ENCODE results near the gene CHST7. TPM values are rescaled to one million over a fixed set of nuclear protein-coding genes. Genes with fewer than 3 reads are reported as not detected.
A peak's percentile ranks its signal among the peaks of the same experiment; 100 is the strongest.
"Not testable (repeated sequence)": the region's sequence is repeated elsewhere in the genome, so short reads cannot be mapped to it uniquely, and the experiment has no call there.

Gene CHST7
- total RNA-seq, 2 experiments from 2014 or later = 4.0 to 4.6 TPM

- H3K36me3 ChIP-seq (ENCODE audit: insufficient read depth, low read length) = no peaks in the 10 kb centered on the region
- H3K9me3 ChIP-seq (ENCODE audit: control insufficient read depth in 1 of 2, insufficient read depth in 1 of 2, low read length in 2 of 2) = no peaks in the 10 kb centered on the region
- peaks cover 9% of the 10 kb centered on the region for H3K36me3 Mint-ChIP-seq (ENCODE audit: low read depth)
- no peaks in the 10 kb centered on the region for H3K9me3 Mint-ChIP-seq
- no peaks in the 10 kb centered on the region for H3K4me1 Mint-ChIP-seq (ENCODE audit: low read depth)
- H3K27ac ChIP-seq (ENCODE audit: low read depth in 1 of 2, low read length in 2 of 2) = no peak overlapping the region
- ChIA-PET POLR2A (no interaction called here), CTCF (no interaction called here)
- no peak overlapping the region for H3K4me3 Mint-ChIP-seq
- H3K27ac Mint-ChIP-seq = no peak overlapping the region
- intact Hi-C loops (cut with DNase I, micrococcal nuclease) = no loop called here
- H3K4me3 ChIP-seq (ENCODE audit: low read length) = no peak overlapping the region
- TF ChIP-seq, protein P1, sequence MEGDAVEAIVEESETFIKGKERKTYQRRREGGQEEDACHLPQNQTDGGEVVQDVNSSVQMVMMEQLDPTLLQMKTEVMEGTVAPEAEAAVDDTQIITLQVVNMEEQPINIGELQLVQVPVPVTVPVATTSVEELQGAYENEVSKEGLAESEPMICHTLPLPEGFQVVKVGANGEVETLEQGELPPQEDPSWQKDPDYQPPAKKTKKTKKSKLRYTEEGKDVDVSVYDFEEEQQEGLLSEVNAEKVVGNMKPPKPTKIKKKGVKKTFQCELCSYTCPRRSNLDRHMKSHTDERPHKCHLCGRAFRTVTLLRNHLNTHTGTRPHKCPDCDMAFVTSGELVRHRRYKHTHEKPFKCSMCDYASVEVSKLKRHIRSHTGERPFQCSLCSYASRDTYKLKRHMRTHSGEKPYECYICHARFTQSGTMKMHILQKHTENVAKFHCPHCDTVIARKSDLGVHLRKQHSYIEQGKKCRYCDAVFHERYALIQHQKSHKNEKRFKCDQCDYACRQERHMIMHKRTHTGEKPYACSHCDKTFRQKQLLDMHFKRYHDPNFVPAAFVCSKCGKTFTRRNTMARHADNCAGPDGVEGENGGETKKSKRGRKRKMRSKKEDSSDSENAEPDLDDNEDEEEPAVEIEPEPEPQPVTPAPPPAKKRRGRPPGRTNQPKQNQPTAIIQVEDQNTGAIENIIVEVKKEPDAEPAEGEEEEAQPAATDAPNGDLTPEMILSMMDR (IDR thresholded peaks at IDR 0.05) = no peak
- DNase-seq (no peak), ATAC-seq (ENCODE audit: poor library complexity) (no peak)
- no peaks in the 10 kb centered on the region for H3K27me3 ChIP-seq (ENCODE audit: control insufficient read depth in 1 of 2, insufficient read depth in 2 of 2, low read length in 2 of 2)
- no peaks in the 10 kb centered on the region for H3K27me3 Mint-ChIP-seq
- H3K4me1 ChIP-seq (ENCODE audit: insufficient read depth, low read length) = no peaks in the 10 kb centered on the region
Measured at GRCh38 chrX:46531442-46531841, 42.1 kb upstream of the CHST7 start.

- H3K9me3 ChIP-seq (ENCODE audit: control insufficient read depth in 1 of 2, insufficient read depth in 1 of 2, low read length in 2 of 2) = no peaks in the 10 kb centered on the region
- ChIA-PET POLR2A (no interaction called here), CTCF (no interaction called here)
- H3K9me3 Mint-ChIP-seq = no peaks in the 10 kb centered on the region
- H3K4me3 ChIP-seq (ENCODE audit: low read length) = no peak overlapping the region
- peaks cover 27% of the 10 kb centered on the region for H3K36me3 Mint-ChIP-seq (ENCODE audit: low read depth)
- ATAC-seq (ENCODE audit: poor library complexity) = no peak
- intact Hi-C loops (cut with DNase I, micrococcal nuclease) = no loop called here
- H3K27me3 Mint-ChIP-seq = no peaks in the 10 kb centered on the region
- TF ChIP-seq, protein P1 (IDR thresholded peaks at IDR 0.05) = no peak
- DNase-seq = no peak
- peaks cover 32% of the 10 kb centered on the region for H3K4me1 ChIP-seq (ENCODE audit: insufficient read depth, low read length)
- no peaks in the 10 kb centered on the region for H3K27me3 ChIP-seq (ENCODE audit: control insufficient read depth in 1 of 2, insufficient read depth in 2 of 2, low read length in 2 of 2)
- peaks cover 2% of the 10 kb centered on the region for H3K36me3 ChIP-seq (ENCODE audit: insufficient read depth, low read length)
- peaks cover 25% of the 10 kb centered on the region for H3K4me1 Mint-ChIP-seq (ENCODE audit: low read depth)
- no peak overlapping the region for H3K27ac Mint-ChIP-seq
- H3K4me3 Mint-ChIP-seq = peak overlapping the region; percentile 93
- H3K27ac ChIP-seq (ENCODE audit: low read depth in 1 of 2, low read length in 2 of 2) = no peak overlapping the region
Measured at GRCh38 chrX:46543441-46543840, 30.1 kb upstream of the CHST7 start.

DNA sequence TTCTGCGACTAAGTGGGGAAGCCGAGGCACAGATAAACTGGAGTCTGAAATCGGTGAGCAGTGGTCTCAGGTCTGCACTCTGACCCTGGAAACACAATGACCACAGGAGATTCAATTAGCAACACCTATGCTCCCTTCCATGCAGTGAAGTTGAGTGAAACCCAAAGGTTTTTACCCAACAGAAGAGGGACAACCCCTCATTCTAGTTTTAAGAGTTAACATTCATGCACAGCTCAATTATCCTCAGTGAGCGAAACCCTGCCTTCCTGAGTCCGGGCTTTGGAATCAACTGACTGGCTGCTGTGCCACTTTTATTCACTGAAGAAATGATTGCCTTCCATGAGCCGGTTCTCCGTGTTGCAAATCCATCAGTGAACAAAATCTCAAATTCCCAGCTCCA lies 29.0 kb upstream of the CHST7 start:
- ATAC-seq (ENCODE audit: poor library complexity); H3K27me3 Mint-ChIP-seq; H3K36me3 ChIP-seq (ENCODE audit: insufficient read depth, low read length); H3K9me3 ChIP-seq (ENCODE audit: control insufficient read depth in 1 of 2, insufficient read depth in 1 of 2, low read length in 2 of 2); DNase-seq; H3K27me3 ChIP-seq (ENCODE audit: control insufficient read depth in 1 of 2, insufficient read depth in 2 of 2, low read length in 2 of 2); H3K9me3 Mint-ChIP-seq: not testable (repeated sequence)
- ChIA-PET CTCF (interaction anchor here (0.7 kb wide), 1 partner anchor 97 kb away, joined by 3 read pairs; no protein-coding TSS in a partner anchor), POLR2A (interaction anchor here (0.6 kb wide), 1 partner anchor 163 kb away, joined by 3 read pairs; no protein-coding TSS in a partner anchor)
- H3K4me1 Mint-ChIP-seq (ENCODE audit: low read depth) = peaks cover 28% of the 10 kb centered on the region
- H3K27ac Mint-ChIP-seq = peak overlapping the region; percentile 93
- H3K36me3 Mint-ChIP-seq (ENCODE audit: low read depth) = peaks cover 34% of the 10 kb centered on the region
- H3K4me3 Mint-ChIP-seq = peak overlapping the region; percentile 93
- Histone ChIP-seq H3K4me3 (ENCODE audit: low read length) (peak overlapping the region; percentile 96), H3K27ac (ENCODE audit: low read depth in 1 of 2, low read length in 2 of 2) (peak overlapping the region; percentile 72 to 78), H3K4me1 (ENCODE audit: insufficient read depth, low read length) (peaks cover 32% of the 10 kb centered on the region)
- intact Hi-C loops (cut with DNase I, micrococcal nuclease) = loop anchor here in 1 of 2 experiments (2.0 kb wide), 1 partner anchor 98 kb away; no protein-coding TSS in a partner anchor

Data from CD4-positive, alpha-beta T cell (primary cell).